Measurements from ENCODE around the gene OR4C5.
"Not testable (repeated sequence)": the region's sequence is repeated elsewhere in the genome, so short reads cannot be mapped to it uniquely, and the experiment has no call there.

Gene OR4C5

GRCh38 chr11:48366365-48366764 is at the start of gene OR4C5:
Gene OR4C5, minus strand, starts transcription at chr11:48366465. Its CDS starts 0 bp downstream, at chr11:48366465.
- no peak for DNase-seq

GRCh38 chr11:48384670-48385069 is 18.4 kb upstream of the OR4C5 start:
- no peak for DNase-seq

GRCh38 chr11:48384151-48384550 is 17.9 kb upstream of the OR4C5 start:
- not testable (repeated sequence) for DNase-seq

GRCh38 chr11:48361289-48361688 is 5.0 kb downstream of the OR4C5 start:
- not testable (repeated sequence) for DNase-seq

- DNase-seq = no peak
Observed at GRCh38 chr11:48354677-48355076, 11.6 kb downstream of the OR4C5 start.

GRCh38 chr11:48354013-48354412 is 12.3 kb downstream of the OR4C5 start:
- no peak for DNase-seq

GRCh38 chr11:48346286-48346685 is 20.0 kb downstream of the OR4C5 start:
- not testable (repeated sequence) for DNase-seq

- DNase-seq = not testable (repeated sequence)
Observed at GRCh38 chr11:48342505-48342904, 23.8 kb downstream of the OR4C5 start.

GRCh38 chr11:48341466-48341865 is 24.8 kb downstream of the OR4C5 start:
- no peak for DNase-seq

- not testable (repeated sequence) for DNase-seq
Observed at GRCh38 chr11:48324620-48325019, 41.6 kb downstream of the OR4C5 start, which contains the start of gene OR4C3. Gene OR4C3, plus strand, starts transcription at chr11:48324920. Its CDS starts 102 bp downstream, at chr11:48325022.

- DNase-seq = not testable (repeated sequence)
Observed at GRCh38 chr11:48319813-48320212, 46.5 kb downstream of the OR4C5 start.

Data from kidney glomerular epithelial cell (primary cell).